Transverse colon (tissue), 3 donors: ENCODE measurements around the gene ARMH2.

ENCODE experiments used
- EP300 ChIP-seq: sonication (generic); formaldehyde crosslinking; IDR thresholded peaks from one replicate; pipeline ENCODE4 v1.6.1; 2017; ENCODE audit warnings: antibody characterized with exemption, low read depth
- POLR2AphosphoS5 ChIP-seq, 3 donors: sonication (generic); formaldehyde crosslinking; IDR thresholded peaks; one replicate each; pipeline ENCODE4 v1.6.1; 2016; ENCODE audit warnings: antibody characterized with exemption in 3 of 3

GRCh38 chr6:24760210-24760609 lies 38.5 kb downstream of the ARMH2 start:
- no peak for TF ChIP-seq EP300
- TF ChIP-seq POLR2AphosphoS5 (IDR thresholded peaks at IDR 0.05), result no peak
